NCI-H526 treated with DMSO at 0.1 percent for 48 hours (cell line): Measurements from ENCODE around the gene ST6GALNAC5.

Experiments used
- DNase-seq: peaks from one replicate; lab custom pipeline; 2025; lab: John Stamatoyannopoulos, UW

ST6GALNAC5 gene

DNA sequence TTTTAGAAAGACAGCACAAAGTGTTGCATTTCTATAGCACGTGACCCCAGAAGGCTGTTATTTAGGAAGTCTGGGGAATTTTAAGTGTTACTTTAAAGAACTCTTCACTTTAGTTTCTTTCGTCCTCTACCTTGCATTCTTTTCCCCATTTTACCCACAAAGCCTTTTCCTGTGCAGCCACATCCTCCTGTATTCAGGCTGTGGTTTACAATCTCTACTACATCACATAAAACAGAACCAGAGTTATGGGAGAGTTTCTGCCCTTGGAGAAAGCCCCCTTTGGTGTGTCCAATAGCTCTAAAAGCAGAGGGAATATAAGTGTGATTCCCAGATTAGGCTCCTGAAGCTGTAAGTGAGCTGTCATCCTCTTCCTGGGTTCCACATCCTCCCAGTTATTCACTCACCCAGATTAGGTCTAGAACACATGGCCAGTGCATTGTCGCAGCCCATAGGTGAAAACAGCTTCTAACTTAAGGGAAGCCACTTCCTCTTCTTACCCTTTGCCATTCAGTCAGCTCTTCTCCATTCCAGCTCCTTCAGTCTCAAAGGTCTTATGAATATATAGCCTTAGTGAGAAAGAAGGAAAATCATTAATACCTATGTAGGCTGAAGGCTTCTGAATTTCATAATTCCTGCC, 180.8 kb downstream of the ST6GALNAC5 start:
- DNase-seq: no peak

DNA sequence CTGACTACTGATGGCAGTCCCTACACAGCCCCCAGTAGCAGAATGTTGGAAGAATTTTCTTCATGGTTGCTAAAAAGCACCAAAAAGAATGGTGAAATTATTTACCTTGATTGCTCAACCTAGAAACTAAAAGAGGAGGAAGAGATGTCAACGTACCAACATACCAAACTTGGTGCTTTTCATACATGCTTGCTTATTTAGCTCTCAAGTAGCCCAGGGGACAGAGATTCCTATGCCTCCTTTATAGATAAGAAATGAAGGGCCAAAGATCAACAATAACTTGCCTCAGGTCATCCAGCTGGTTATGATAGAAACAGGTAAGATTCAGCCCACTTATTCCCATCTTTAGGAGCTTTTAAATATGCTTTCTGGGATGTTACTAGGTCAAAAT, 181.3 kb downstream of the ST6GALNAC5 start:
- no peak for DNase-seq

DNA sequence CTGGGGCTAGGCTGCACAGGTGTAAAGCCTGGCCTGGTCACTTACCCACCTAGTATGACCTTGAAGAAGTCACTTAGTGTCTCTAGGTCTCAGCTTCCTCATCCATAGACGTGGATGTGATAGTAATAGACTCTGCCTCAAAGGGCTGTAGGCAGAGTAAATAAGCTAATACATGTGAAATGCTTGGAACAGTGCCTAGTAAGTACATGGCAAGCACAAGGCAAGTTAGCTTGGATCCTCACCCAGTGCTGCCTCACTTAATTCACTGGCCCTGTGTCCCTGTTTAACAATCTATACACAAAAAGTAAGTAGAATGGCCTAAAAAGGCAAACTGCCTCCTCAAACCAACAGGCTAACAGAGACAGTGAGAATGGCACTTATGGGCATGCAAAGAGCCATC, 184.1 kb downstream of the ST6GALNAC5 start:
- DNase-seq: no peak

DNA sequence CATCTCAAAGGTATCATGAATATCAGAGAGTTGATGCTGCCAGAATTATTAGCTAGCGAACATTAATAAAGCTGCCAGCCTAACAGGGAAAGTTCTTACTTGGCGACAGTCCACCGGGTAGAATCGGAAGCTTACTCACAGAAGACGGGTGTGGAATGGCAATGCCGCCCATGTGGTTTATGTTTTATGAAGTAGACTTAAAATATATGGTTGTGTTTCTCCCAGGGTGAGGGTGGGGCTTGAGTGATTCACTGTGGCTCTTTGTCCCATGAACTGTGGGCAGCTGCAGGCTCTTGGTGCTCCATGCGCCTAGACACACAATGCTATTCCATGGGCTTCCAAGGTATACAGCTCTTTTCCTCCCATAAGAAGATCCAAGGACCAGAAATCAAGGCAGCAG, 189.2 kb downstream of the ST6GALNAC5 start:
- no peak for DNase-seq

DNA sequence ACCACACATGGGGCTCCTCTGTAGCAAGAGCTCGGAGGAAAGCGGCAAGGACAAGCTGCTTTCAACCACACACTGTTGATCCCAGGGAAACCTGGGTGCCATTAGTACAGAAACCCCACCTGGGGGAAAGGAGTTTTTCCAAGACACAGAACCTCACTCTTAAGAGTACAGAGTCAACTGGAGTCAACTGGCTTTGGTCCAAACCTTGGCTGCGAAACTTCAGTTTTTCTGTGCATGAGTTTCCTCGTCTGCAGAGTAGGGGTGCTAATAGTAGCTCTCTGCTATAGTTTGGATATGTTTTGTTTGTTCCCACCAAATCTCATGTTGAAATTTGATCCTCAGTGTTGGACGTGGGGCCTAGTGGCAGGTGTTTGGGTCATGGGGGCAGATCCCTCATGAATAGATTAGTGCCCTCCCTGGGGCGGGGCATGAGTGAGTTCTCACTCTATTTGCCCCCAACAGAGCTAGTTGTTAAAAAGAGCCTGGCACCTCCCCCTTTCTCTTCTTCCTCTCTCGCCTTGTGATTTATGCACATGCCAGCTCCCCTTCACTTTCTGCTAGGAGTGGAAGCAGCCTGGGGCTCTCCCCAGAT, 190.8 kb downstream of the ST6GALNAC5 start:
- no peak for DNase-seq

DNA sequence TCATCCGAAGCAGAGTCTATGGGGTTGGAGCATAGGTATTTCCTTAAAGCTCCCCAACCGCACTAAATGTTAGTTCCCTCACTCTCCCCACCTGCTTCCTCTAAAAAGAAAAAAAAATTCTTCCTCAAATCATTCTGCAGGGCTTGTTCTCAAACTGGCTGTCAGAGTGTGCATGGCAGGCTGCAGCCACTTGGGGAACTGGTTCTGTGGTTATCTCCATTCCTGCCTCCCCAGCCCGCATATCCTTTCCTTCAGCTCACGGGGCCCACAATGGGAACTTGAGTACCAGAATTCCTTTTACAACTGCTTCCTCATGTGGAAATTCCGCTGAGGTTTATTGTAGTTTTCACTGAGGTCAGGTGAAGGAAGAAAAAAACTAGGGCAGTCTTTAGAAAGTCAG, 192.7 kb downstream of the ST6GALNAC5 start:
- DNase-seq: no peak

DNA sequence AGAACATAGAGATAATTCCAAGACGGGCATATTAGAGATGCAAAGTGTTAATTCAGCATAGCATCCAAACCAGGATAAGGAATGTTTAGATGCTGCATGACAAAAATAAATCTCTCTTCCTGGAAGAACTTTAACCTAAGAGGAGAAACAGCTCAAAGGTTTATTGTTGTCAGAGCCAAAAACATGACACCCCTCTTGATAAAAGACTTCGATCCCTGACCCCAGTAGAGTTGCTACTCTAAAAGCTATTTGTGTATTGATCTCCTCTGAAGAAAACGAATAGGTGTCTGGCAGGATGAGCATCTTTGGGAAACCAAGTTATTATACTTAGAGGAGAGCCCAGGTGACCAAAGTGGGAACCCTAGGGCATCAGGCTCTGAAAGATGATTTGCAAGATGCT, 193.9 kb downstream of the ST6GALNAC5 start:
- no peak for DNase-seq

DNA sequence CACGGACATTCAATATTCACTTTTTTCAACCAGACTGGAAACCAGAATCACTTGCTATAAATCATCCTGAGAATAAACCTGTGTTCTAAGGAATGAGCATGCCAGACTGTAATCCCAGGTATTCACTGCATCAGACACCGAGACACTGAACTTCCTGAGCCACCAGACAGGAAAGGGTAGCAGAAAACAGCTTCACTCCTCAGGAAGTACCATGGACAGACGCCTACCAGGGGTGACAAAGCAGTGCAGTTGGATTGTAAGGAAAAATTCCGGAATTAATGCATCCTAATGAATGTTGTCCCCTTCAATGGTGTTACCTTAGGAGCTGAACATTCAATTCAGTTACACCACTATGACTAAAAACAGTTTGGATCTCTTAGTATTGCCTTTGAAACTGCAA, 195.8 kb downstream of the ST6GALNAC5 start:
- no peak for DNase-seq

DNA sequence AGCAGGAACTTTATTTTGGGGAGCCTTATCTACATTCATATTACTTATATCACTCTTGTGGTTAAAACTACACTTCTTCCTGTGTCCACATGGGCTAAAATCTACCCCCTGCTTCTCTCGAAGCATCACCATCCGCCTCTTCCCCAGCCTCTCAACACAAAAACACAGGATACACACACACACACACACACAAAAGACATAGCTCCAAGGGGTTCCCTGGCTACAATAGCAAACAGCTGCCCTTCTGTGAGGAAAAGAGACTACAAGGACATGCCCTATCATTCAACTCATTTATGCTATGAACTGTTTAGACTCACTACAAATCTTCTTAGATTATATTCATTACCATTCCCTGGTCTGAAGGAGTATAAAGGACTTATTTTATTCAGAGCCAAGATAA, 197.0 kb downstream of the ST6GALNAC5 start:
- DNase-seq: no peak

DNA sequence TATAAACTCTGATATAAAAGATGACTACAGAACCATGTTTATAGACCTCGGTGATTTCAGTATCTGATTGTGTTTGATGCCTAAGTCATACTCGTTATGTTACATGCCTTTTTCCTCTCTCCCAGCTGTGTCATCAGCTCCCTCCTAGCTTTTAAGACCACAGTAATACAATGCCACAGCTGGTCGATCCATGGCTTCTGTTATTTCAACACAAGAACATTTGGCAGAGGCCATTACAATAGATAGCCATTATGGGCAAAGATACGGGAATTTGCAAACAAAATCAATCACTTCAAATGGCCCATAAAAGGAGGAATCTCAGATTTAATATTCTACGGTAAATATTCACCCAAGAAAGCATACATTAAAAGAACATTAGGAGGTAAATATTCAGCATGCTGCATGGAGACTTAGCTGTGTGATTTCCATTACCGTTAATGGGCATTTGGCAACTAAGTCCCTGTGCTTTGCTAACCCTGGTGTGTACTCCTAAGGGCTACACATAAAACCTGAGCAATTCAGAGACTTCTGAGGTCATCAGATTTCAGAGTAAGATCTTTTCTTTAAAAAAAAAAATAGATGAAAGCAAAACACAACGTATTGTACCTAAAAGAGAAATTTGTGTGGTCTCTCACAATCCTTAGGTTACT, 198.5 kb downstream of the ST6GALNAC5 start:
- no peak for DNase-seq

DNA sequence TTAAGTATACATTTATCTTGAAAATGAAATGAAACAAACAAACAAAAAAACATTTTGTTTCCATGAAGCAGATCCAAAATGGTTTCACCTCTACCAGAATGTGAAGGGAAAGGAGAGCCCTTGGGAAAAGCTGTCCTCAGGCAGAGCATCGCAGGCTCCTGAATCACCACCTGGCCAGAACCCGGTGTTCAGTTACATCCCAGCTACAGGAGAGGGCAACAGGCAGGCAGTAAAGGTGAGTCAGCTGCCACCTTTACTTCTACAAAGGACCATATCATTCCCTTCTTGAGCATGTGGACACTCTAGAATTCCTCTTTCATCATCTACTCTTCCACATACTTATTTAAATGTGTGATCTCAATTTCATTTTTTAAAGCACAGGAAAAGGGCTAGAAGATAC, 200.7 kb downstream of the ST6GALNAC5 start:
- DNase-seq: no peak

DNA sequence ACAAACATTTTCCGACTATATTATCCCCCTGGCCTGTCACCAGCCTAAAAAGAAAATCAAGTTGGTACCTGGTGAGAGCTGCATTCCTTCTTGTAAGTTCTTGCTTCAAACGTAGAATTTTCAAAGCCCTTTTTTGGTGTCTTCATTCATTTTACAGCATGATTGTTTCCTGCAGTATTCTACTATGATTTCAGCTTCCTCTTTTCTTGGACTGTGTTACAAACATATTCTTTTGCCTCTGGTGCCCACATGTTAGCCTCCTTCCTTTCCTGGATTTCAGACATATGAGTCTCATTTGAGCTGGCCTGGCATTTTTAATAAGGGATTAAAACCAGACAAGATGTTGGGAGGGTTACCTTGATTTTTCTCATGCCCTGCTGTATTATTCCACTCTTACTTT, 209.5 kb downstream of the ST6GALNAC5 start:
- no peak for DNase-seq

DNA sequence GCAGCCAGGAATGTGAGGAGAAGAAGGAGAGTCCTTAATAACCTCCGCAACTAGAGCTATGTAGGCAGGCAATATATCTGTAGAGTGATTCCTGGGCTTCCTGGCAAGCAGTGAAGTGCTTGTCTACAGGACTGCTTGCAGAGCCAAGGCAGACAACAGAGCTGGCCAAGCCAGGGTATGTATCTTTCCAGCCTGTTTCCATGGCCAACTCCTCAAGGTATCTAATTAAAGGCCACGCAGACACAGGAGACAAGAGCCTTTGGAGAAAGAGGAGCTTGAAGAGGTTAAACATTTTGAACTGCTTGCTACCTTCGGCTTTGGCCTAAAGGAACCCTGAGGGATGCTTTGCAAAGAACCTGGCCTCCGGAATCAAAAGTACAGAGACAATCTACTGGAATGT, 214.6 kb downstream of the ST6GALNAC5 start:
- no peak for DNase-seq

DNA sequence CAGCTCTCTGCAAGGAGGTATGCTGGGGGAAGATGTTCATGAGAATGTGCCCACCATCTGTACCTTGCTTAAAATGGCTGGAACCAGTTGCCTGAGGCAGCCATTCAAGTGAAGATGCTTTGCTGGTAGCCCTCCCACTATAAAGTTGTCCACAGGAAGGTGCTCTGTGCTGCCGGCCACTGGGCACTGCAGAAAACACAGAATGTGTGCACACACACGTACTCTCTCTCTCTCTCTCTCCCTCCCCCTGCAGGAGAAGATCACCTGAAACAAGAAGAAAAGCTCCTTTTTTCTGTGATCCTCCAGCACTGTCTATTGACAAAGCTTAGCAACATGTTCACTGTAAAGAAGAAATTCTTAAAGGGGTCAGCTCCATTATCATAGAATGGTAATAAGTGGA, 217.2 kb downstream of the ST6GALNAC5 start:
- no peak for DNase-seq

DNA sequence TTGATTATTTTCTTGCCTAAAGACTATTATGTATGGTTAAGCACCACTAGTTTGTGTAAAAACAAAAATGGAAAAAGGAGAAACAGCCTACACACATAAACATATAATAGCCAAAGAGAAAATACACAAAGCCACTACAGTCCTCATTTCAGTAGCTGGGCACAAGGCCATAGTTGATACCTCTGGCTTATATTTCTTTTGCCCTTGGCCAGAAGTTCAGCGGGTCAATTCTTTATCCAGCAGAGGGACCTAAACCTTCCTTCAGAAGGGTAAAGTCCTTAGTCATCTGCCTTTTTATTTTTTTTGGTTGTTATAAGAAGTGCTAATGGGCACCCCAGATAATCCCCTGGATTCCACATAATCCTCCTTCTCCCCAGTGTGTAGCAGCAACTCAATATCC, 217.8 kb downstream of the ST6GALNAC5 start:
- no peak for DNase-seq

DNA sequence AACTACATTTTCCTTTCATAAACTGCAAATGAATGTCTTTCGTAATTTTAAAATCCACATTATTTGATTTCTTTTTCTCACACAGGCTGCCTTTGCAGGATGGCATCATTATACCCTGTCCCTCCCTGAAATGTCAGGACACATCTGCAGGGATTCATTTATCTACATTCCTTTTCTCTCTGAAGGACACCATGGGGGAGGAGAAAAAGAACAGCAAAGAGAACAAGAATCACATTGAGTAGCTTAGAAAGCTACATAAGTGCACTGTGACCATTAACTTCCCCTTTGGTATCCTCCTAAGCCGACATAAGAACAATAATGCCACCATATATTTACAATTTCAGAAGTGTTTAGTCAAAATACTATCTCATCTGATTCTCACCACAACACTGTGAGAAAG, 222.5 kb downstream of the ST6GALNAC5 start:
- DNase-seq: no peak

DNA sequence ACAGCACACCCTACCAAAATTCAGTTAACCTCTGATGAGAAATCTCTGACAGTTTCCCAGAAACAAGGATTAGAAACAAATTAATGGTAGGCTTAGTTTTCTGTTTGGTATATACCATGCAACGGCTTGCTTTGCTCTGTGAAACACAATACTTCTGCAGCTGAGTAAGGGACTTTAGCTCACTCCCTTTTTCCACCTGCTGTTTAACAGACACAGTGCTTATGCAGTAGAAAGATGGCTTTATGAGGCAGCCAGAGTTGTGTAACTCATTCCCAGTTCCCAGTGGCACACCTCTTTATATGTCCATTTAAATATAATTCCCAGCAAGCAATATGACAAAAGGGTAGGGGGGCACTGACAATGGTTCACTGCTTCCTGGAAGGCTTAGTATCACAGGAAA, 228.0 kb downstream of the ST6GALNAC5 start:
- DNase-seq: no peak

DNA sequence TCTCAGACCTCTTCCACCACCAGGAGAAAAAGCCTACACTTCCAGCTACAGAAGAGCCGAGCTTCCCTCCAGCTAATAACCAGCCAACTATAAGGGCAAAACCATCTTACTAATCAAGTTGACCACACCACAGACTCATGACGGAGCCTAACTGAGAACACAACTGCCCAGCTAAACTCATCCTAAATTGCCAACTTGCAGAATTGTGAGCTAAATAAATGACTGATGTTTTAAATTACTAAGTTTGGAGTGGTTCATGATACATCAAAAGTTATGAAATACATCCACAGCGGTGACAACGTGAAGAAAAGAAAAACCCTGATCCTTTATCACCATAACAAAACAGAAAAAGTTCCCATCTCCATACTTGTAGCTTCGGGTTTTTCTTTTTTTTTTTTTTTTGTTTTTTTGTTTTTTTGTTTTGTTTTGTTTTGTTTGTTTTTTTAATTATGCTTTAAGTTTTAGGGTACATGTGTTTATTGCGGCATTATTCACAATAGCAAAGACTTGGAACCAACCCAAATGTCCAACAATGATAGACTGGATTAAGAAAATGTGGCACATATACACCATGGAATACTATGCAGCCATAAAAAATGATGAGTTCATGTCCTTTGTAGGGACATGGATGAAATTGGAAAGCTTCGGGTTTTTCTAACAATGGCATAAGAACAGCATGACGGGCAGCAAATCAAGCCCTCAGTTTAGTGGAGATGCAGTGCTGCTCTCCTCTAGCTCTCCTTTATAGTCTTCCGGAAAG, 229.4 kb downstream of the ST6GALNAC5 start:
- no peak for DNase-seq

DNA sequence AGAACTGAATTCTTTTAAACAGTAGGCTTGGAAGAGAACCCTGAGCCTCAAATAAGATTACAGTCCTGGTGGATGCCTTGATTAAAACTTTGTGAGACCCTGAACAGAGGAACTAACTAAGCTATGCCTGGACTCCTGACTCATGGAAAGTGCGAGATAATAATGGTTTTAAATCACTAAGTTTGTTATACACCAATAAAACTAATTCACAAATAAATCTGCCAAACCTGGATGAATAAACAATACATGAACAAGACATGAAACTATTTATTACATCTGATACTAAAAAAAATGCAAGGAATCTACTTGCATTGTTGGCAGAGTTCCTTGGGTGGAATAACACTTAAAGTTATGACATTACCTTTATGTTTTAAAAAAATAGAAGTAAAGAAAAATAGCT, 233.6 kb downstream of the ST6GALNAC5 start:
- no peak for DNase-seq

DNA sequence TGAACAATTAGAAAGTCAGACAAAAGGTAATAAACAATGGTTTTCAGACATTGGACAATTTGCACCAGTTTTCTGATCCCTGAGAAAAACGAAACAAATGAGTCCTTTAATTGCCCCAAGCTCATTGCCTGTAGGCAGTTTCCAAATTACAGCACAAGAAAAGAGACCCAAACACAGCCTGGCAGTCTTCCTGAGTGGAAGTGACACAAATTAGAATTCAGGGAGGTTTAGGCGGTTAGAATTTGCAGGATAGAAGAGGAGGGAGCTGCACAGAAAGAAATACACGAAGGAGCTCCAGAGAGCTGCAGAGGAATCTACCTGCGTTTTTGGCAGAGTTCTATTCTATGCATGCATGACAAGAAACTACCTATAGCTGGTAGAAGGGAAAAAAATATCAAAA, 236.2 kb downstream of the ST6GALNAC5 start:
- DNase-seq: no peak

DNA sequence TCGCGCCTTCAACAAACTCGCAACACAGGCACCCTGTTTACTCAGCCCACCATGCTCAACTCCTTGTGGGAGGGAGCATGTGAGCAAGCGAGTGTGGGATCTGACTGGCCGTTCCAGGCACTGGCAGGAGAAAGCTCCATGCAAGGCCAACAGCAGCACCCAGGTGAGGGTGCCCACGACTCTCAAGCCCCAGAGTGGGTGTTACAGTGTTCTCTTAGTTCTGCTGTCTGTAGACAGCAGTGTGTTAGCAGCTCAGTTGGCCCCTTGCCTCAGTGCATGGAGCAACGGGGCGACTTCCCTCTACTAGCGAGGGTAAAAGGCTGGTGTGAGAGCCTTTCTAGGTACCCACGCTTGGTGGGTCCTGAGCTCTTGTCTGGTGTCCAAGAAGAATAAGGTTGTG, 237.4 kb downstream of the ST6GALNAC5 start:
- no peak for DNase-seq
